ENCODE measurements around the gene ATP5MK. TPM values are rescaled to one million over a fixed set of nuclear protein-coding genes. Genes with fewer than 3 reads are reported as not detected.

Gene ATP5MK
- total and polyA plus RNA-seq, 12 donors: 173 to 1,315 (median 432) TPM

GRCh38 chr10:103413564-103413963 lies 17.3 kb upstream of the ATP5MK start:
- Histone ChIP-seq H3K27ac (no peak overlapping the region), H3K9me3 (replicated peaks in 1 of 3) (no peaks in the 10 kb centered on the region), H3K27me3 (no peaks in the 10 kb centered on the region), H3K4me1 (replicated peaks in 1 of 2) (peaks cover 4 to 8% of the 10 kb centered on the region in 2 donors), H3K4me3 (no peak overlapping the region), H3K36me3 (replicated peaks in 1 of 2) (peaks cover 0 to 97% of the 10 kb centered on the region in 2 donors)
- 77 to 80% (median 77%) methylated on average over 2 of the region's 2 CpGs for WGBS, 4 donors
- no peak for TF ChIP-seq POLR2A (IDR thresholded peaks at IDR 0.05)
- no peak for TF ChIP-seq CTCF (IDR thresholded peaks at IDR 0.05)
- DNase-seq: peak in 1 of 7 donors; percentile 9
- intact Hi-C loops (cut with DNase I): no loop called here

- Histone ChIP-seq H3K27me3 (no peaks in the 10 kb centered on the region), H3K4me1 (replicated peaks in 1 of 2) (peaks cover 20 to 39% of the 10 kb centered on the region in 2 donors), H3K27ac (no peak overlapping the region), H3K9me3 (replicated peaks in 1 of 3) (no peaks in the 10 kb centered on the region), H3K36me3 (replicated peaks in 1 of 2) (peaks cover 0 to 27% of the 10 kb centered on the region in 2 donors), H3K4me3 (peak overlapping the region in 3 of 4 donors; percentile 36 to 83 (median 79))
- intact Hi-C loops (cut with DNase I): no loop called here
- WGBS, 4 donors: 44 to 68% (median 53%) methylated on average over 19 of the region's 19 CpGs
- DNase-seq: peak in 2 of 7 donors; percentile 13 to 25
- TF ChIP-seq CTCF (IDR thresholded peaks at IDR 0.05): no peak
- no peak for TF ChIP-seq POLR2A (IDR thresholded peaks at IDR 0.05)
These were observed 1.0 kb upstream of the ATP5MK start for GRCh38 chr10:103397191-103397825.

- Histone ChIP-seq H3K36me3 (replicated peaks in 1 of 2) (peaks cover 0 to 31% of the 10 kb centered on the region in 2 donors), H3K4me3 (peak overlapping the region; percentile 36 to 83 (median 62)), H3K27ac (peak overlapping the region in 4 of 5 donors; percentile 41 to 90 (median 87)), H3K9me3 (replicated peaks in 1 of 3) (no peaks in the 10 kb centered on the region), H3K27me3 (no peaks in the 10 kb centered on the region), H3K4me1 (replicated peaks in 1 of 2) (peaks cover 20 to 39% of the 10 kb centered on the region in 2 donors)
- TF ChIP-seq CTCF (IDR thresholded peaks at IDR 0.05) (no peak), POLR2A (IDR thresholded peaks at IDR 0.05) (no peak)
- WGBS, 4 donors: 0 to 1% (median 0%) methylated on average over 8 of the region's 8 CpGs
- DNase-seq: no peak
- intact Hi-C loops (cut with DNase I): no loop called here
These were observed 463 bp upstream of the ATP5MK start for GRCh38 chr10:103396789-103397087.

DNA sequence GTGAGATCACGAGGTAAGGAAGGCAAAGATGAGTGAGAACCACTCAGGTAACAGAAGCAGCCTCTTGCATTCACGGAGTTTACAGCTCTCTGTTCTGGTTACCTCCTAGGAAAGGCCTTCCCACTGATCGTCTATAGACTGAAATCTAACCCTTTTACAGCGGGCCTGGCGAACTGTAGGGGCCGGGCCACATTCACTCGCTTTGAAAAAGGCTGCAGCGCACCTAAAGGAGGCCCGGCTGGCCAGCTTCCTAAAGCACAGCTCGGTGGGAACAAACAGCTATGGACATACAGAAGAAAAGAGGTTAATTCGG lies 565 bp downstream of the ATP5MK start:
- whole genome bisulfite sequencing, 4 donors: 2 to 5% (median 3%) methylated on average over 7 to 11 of the region's 11 CpGs
- TF ChIP-seq CTCF (IDR thresholded peaks at IDR 0.05) (no peak), POLR2A (IDR thresholded peaks at IDR 0.05) (no peak)
- H3K4me1 ChIP-seq (replicated peaks in 1 of 2): peaks cover 20 to 39% of the 10 kb centered on the region in 2 donors

More for the DNA sequence above, 565 bp downstream of the ATP5MK start:
- no peaks in the 10 kb centered on the region for H3K27me3 ChIP-seq
- no peaks in the 10 kb centered on the region for H3K9me3 ChIP-seq (replicated peaks in 1 of 3)
- DNase-seq: no peak
- peak overlapping the region; percentile 74 to 90 (median 86) for H3K27ac ChIP-seq
- H3K4me3 ChIP-seq: peak overlapping the region; percentile 36 to 90 (median 81)
- intact Hi-C loops (cut with DNase I): no loop called here
- H3K36me3 ChIP-seq (replicated peaks in 1 of 2): peaks cover 0 to 32% of the 10 kb centered on the region in 2 donors

Data from adrenal gland (tissue), 12 donors.